Naive thymus-derived CD4-positive, alpha-beta T cell (primary cell): ENCODE measurements around the gene UPB1. TPM values are rescaled to one million over a fixed set of nuclear protein-coding genes. Genes with fewer than 3 reads are reported as not detected.
A peak's percentile ranks its signal among the peaks of the same experiment; 100 is the strongest.

Experiments used
- ATAC-seq: fragments of 150-1000 bp; cut with Tn5 transposase; 2 replicates; pipeline ENCODE4 v1.10.0; 2021; ENCODE audit warnings: mild to moderate bottlenecking, moderate library complexity
- CTCF ChIA-PET: fragments of 350-600 bp; sonication (Branson Sonifier 250); formaldehyde crosslinking; loops from one replicate; lab custom pipeline; 2021; ENCODE audit warnings: antibody characterized with exemption; lab: Charles Lee
- POLR2A ChIA-PET: fragments of 350-600 bp; sonication (Branson Sonifier 250); formaldehyde crosslinking; loops from one replicate; lab custom pipeline; 2021; ENCODE audit warnings: antibody characterized with exemption, inconsistent platforms; lab: Charles Lee
- DNase-seq, 9 donors: peaks; one replicate each; pipeline versions ENCODE4 v3.0.0 to v3.0.0-alpha.2; 2020 to 2022; ENCODE audit warnings: mixed read lengths in 1 of 9
- H3K27ac ChIP-seq: one replicate; pipeline ENCODE4 v1.7.0; 2013; ENCODE audit warnings: mild to moderate bottlenecking, low read depth, low read length, moderate library complexity
- H3K27me3 ChIP-seq, 2 donors: one replicate each; pipeline ENCODE4 v1.7.0; 2013; ENCODE audit warnings: low read length in 2 of 2, mild to moderate bottlenecking in 2 of 2, moderate library complexity in 2 of 2; ENCODE audit not compliant: control insufficient read depth in 2 of 2, insufficient read depth in 2 of 2
- H3K36me3 ChIP-seq, 3 experiments: 1 replicate in 2 of 3; 2 replicates in 1 of 3; pipeline ENCODE4 v1.7.0; 2013; ENCODE audit warnings: low read length in 3 of 3, mild to moderate bottlenecking in 3 of 3, moderate library complexity in 1 of 3; ENCODE audit not compliant: insufficient read depth in 3 of 3, control insufficient read depth in 2 of 3
- H3K4me1 ChIP-seq, 2 donors: one replicate each; pipeline ENCODE4 v1.7.0; 2013; ENCODE audit warnings: low read length in 2 of 2, mild to moderate bottlenecking in 2 of 2, moderate library complexity in 1 of 2; ENCODE audit not compliant: control insufficient read depth in 2 of 2, insufficient read depth in 2 of 2
- H3K4me3 ChIP-seq: 2 replicates; pipeline ENCODE4 v1.7.0; 2013; ENCODE audit warnings: mild to moderate bottlenecking, low read length
- H3K9me3 ChIP-seq, 3 experiments: 1 replicate in 2 of 3; 2 replicates in 1 of 3; pipeline ENCODE4 v1.7.0; 2013; ENCODE audit warnings: low read length in 3 of 3; ENCODE audit not compliant: control insufficient read depth in 2 of 3
- H3K27ac Mint-ChIP-seq, 9 donors: one replicate each; pipeline ENCODE4 v1.8.0; 2020 to 2022; ENCODE audit warnings: mixed read lengths in 9 of 9, mild to moderate bottlenecking in 8 of 9, moderate library complexity in 5 of 9, inconsistent platforms in 2 of 9
- H3K27me3 Mint-ChIP-seq, 5 donors: one replicate each; pipeline ENCODE4 v1.8.0; 2021 to 2022; ENCODE audit warnings: mixed read lengths in 5 of 5, mild to moderate bottlenecking in 1 of 5
- H3K36me3 Mint-ChIP-seq, 5 donors: one replicate each; pipeline ENCODE4 v1.8.0; 2020 to 2022; ENCODE audit warnings: mixed read lengths in 5 of 5, mild to moderate bottlenecking in 3 of 5, inconsistent platforms in 1 of 5
- H3K4me1 Mint-ChIP-seq, 7 donors: one replicate each; pipeline ENCODE4 v1.8.0; 2020 to 2022; ENCODE audit warnings: mixed read lengths in 7 of 7, mild to moderate bottlenecking in 3 of 7, inconsistent platforms in 1 of 7
- H3K4me3 Mint-ChIP-seq, 10 donors: one replicate each; pipeline ENCODE4 v1.8.0; 2020 to 2022; ENCODE audit warnings: mild to moderate bottlenecking in 10 of 10, mixed read lengths in 10 of 10, moderate library complexity in 6 of 10, inconsistent platforms in 2 of 10
- H3K9me3 Mint-ChIP-seq, 11 donors: one replicate each; pipeline ENCODE4 v1.8.0; 2020 to 2022; ENCODE audit warnings: mixed read lengths in 11 of 11, mild to moderate bottlenecking in 4 of 11, inconsistent platforms in 1 of 11, moderate library complexity in 1 of 11
- intact Hi-C, 2 donors: fragments of 100-400 bp; cut with micrococcal nuclease; formaldehyde crosslinking; loops; one replicate each; pipeline ENCODE4 v1.15.1; 2023
- polyA plus RNA-seq, 2 donors: library from polyadenylated mRNA; unstranded; fragments of 300-500 nt; fragmentation: Illumina TruSeq; gene quantifications; one replicate each; pipeline ENCODE4 v1.2.3, GENCODE V29; 2021
- total RNA-seq, 6 experiments: library from RNA in 5 of 6; stranded (reverse) in 5 of 6; gene quantifications; 1 replicate in 5 of 6; 2 replicates in 1 of 6; pipeline ENCODE4 v1.2.3 and lab custom pipeline; 2021 to 2026

UPB1 gene
- total and polyA plus RNA-seq, 7 experiments from 2014 or later, result 0.14 to 3.4 (median 1.6) TPM

DNA sequence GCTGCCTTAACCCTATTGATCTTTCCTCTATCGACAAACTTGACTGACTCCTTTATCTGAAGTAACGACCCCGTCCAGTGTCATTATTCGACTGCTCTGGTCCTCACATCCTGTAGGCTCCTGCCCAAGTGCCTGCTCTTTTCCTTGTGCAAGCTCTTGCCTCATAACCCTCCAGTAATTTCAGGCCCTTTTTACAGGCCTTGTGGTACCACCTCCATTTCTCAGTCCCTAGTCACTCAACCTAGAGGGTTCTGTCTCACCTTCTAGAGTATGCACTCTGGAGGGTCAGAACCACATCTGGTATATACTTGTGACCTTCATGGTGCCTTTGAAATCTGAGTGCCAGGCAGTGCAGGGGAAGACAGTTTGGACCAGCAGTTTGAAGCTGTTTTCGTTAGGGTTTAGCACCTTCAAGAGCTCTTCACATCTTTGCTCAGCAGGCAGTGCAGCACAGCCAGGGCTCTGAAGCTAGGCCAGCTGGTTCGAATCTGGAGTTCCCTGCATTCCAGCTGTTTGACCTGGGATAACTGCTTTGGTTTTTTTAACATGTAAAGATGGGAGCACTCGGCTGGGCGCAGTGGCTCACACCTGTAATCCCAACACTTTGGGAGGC, 71.9 kb downstream of the UPB1 start:
- DNase-seq (no peak), ATAC-seq (no peak)
- Histone ChIP-seq H3K4me1 (peaks cover 7 to 20% of the 10 kb centered on the region in 2 donors), H3K4me3 (no peak overlapping the region), H3K9me3 (no peaks in the 10 kb centered on the region), H3K27ac (no peak overlapping the region), H3K27me3 (no peaks in the 10 kb centered on the region), H3K36me3 (peaks cover 22 to 87% (median 23%) of the 10 kb centered on the region in 3 experiments)
- CTCF ChIA-PET, result no interaction called here
- H3K27me3 Mint-ChIP-seq, result no peaks in the 10 kb centered on the region
- peaks cover 21 to 49% (median 36%) of the 10 kb centered on the region in 7 donors for H3K4me1 Mint-ChIP-seq
- peak overlapping the region in 4 of 9 donors; percentile 32 to 83 (median 50) for H3K27ac Mint-ChIP-seq
- H3K9me3 Mint-ChIP-seq, result no peaks in the 10 kb centered on the region
- H3K4me3 Mint-ChIP-seq, result no peak overlapping the region
- H3K36me3 Mint-ChIP-seq, result peaks cover 0 to 34% (median 13%) of the 10 kb centered on the region in 5 donors
- POLR2A ChIA-PET, result no interaction called here
- intact Hi-C loops, result no loop called here

DNA sequence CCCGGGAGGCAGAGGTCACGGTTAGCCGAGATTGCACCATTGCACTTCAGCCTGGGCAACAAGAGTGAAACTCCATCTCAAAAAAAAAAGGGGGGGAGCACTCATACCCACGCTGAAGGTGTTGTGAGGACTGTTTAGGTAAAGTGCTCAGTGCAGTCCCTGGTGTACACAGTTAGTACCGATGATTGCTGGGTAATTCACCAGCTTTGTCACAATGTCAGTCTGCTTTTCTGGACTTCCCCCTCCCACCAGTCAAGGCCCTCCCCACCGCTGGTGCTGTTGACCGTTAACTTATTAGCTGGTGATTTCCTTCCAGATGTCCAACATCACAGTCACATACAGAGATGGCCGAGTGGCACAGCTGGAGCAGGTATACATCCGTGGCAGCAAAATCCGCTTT, 72.5 kb downstream of the UPB1 start:
- Histone ChIP-seq H3K9me3 (no peaks in the 10 kb centered on the region), H3K4me3 (no peak overlapping the region), H3K4me1 (peaks cover 7 to 17% of the 10 kb centered on the region in 2 donors), H3K27me3 (no peaks in the 10 kb centered on the region), H3K27ac (no peak overlapping the region), H3K36me3 (peaks cover 23 to 90% (median 26%) of the 10 kb centered on the region in 3 experiments)
- ATAC-seq (no peak), DNase-seq (no peak)
- no peaks in the 10 kb centered on the region for H3K27me3 Mint-ChIP-seq
- ChIA-PET CTCF (no interaction called here), POLR2A (no interaction called here)
- H3K36me3 Mint-ChIP-seq, result peaks cover 0 to 37% (median 11%) of the 10 kb centered on the region in 5 donors
- H3K9me3 Mint-ChIP-seq, result no peaks in the 10 kb centered on the region
- no peak overlapping the region for H3K4me3 Mint-ChIP-seq
- intact Hi-C loops, result no loop called here
- H3K27ac Mint-ChIP-seq, result no peak overlapping the region
- peaks cover 19 to 45% (median 33%) of the 10 kb centered on the region in 7 donors for H3K4me1 Mint-ChIP-seq

DNA sequence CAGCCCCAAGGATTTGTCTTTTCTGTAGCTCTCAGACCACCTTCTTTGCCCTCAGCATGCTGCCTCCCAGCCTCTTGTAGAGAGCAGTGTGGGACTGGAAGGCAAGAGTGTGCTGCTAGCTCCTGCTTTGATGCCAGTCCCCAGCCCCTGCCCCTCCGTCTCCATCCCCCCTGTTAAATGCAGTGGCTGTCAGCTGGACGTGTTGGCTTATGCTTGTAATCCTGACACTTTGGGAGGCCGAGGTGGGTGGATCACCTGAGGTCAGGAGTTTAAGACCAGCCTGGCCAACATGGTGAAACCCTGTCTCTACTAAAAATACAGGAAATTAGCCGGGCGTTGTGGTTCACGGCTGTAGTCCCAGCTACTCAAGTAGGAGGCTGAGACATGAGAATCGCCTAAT, 76.1 kb downstream of the UPB1 start:
- H3K27me3 ChIP-seq, result no peaks in the 10 kb centered on the region
- DNase-seq (no peak), ATAC-seq (no peak)
- H3K36me3 ChIP-seq, result peaks cover 23 to 85% (median 23%) of the 10 kb centered on the region in 3 experiments
- Mint-ChIP-seq H3K27me3 (no peaks in the 10 kb centered on the region), H3K27ac (peak overlapping the region in 1 of 9 donors; percentile 26), H3K9me3 (no peaks in the 10 kb centered on the region), H3K4me1 (peaks cover 7 to 11% (median 7%) of the 10 kb centered on the region in 7 donors), H3K36me3 (peaks cover 5 to 52% (median 25%) of the 10 kb centered on the region in 5 donors), H3K4me3 (no peak overlapping the region)
- H3K27ac ChIP-seq, result no peak overlapping the region
- intact Hi-C loops, result no loop called here
- H3K4me3 ChIP-seq, result no peak overlapping the region
- H3K4me1 ChIP-seq, result no peaks in the 10 kb centered on the region
- ChIA-PET POLR2A (interaction anchor here (0.7 kb wide), 1 partner anchor 272 kb away, joined by 3 read pairs; no protein-coding TSS in a partner anchor), CTCF (no interaction called here)
- no peaks in the 10 kb centered on the region for H3K9me3 ChIP-seq

DNA sequence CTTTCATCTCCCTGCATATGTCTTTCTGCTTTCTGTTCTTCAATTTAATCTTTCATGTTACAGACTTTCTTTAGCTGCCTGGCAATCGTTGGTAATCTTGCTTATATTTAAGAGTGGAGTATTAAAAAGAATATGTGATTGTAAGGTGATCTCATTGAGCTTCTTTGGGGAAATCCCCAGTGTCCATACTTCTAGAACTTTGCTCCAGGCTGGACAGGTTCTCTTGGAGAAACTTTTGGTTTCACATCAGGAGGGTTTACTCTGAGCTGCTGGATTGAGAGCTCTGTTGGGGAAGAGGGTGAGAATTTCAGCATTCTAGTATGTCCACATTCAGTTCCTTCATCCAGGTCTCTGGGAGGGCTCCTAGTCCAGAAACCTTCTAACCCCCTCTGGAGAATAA, 81.6 kb downstream of the UPB1 start:
- H3K4me3 Mint-ChIP-seq, result no peak overlapping the region
- Histone ChIP-seq H3K4me3 (no peak overlapping the region), H3K4me1 (no peaks in the 10 kb centered on the region), H3K27me3 (no peaks in the 10 kb centered on the region), H3K27ac (no peak overlapping the region), H3K36me3 (peaks cover 6 to 42% (median 7%) of the 10 kb centered on the region in 3 experiments), H3K9me3 (no peaks in the 10 kb centered on the region)
- H3K4me1 Mint-ChIP-seq, result no peaks in the 10 kb centered on the region
- H3K9me3 Mint-ChIP-seq, result no peaks in the 10 kb centered on the region
- ATAC-seq, result no peak
- H3K27ac Mint-ChIP-seq, result peak overlapping the region in 2 of 9 donors; percentile 8 to 20
- no peaks in the 10 kb centered on the region for H3K27me3 Mint-ChIP-seq
- intact Hi-C loops, result no loop called here
- H3K36me3 Mint-ChIP-seq, result peaks cover 5 to 36% (median 22%) of the 10 kb centered on the region in 5 donors
- DNase-seq, result no peak
- CTCF ChIA-PET, result no interaction called here
- POLR2A ChIA-PET, result no interaction called here

Other genes starting within 250 kb of the UPB1 start
- gene SPECC1L, start 224.5 kb upstream of the UPB1 start, total RNA-seq, result 10 to 100 TPM; 39.5 to 69.0 (median 51.3) TPM
- gene SPECC1L, start 224.5 kb upstream of the UPB1 start, polyA plus RNA-seq, result 10 to 100 TPM; 14.6 to 18.4 TPM
- 10 to 100 TPM; 22.5 to 43.7 (median 33.4) TPM for gene ADORA2A, start 67.7 kb upstream of the UPB1 start, total RNA-seq
- gene ADORA2A, start 67.7 kb upstream of the UPB1 start, polyA plus RNA-seq, result 100 to 1,000 TPM in 1 of 2 donors, 10 to 100 TPM in 1; 79.5 to 127 TPM
- gene GUCD1, start 59.8 kb downstream of the UPB1 start, total RNA-seq, result 100 to 1,000 TPM in 1 of 5 experiments, 10 to 100 TPM in 4; 57.9 to 131 (median 63.4) TPM
- gene GUCD1, start 59.8 kb downstream of the UPB1 start, polyA plus RNA-seq, result 10 to 100 TPM; 33.1 to 54.5 TPM
- 10 to 100 TPM; 47.5 to 94.5 (median 73.9) TPM for gene SNRPD3, start 60.7 kb downstream of the UPB1 start, total RNA-seq
- gene SNRPD3, start 60.7 kb downstream of the UPB1 start, polyA plus RNA-seq, result 10 to 100 TPM; 84.2 to 95.1 TPM
- 1 to 10 TPM in 2 of 5 experiments, not detected in 3; 2.4 to 2.5 TPM for gene LRRC75B, start 97.7 kb downstream of the UPB1 start, total RNA-seq
- gene LRRC75B, start 97.7 kb downstream of the UPB1 start, polyA plus RNA-seq, result not detected
- 10 to 100 TPM; 11.5 to 95.9 (median 12.8) TPM for gene GGT1, start 107.9 kb downstream of the UPB1 start, total RNA-seq
- 1 to 10 TPM; 1.1 to 2.4 TPM for gene GGT1, start 107.9 kb downstream of the UPB1 start, polyA plus RNA-seq